ENCODE data around the gene TENT5C.

TENT5C gene

GRCh38 chr1:117573386-117574023, 32.3 kb upstream of the TENT5C start:
- DNase-seq: no peak

GRCh38 chr1:117574161-117574835, 31.6 kb upstream of the TENT5C start:
- DNase-seq: no peak

- no peak for DNase-seq
Observed at GRCh38 chr1:117575586-117576225, 30.1 kb upstream of the TENT5C start.

- no peak for DNase-seq
Observed at GRCh38 chr1:117576236-117576635, 29.6 kb upstream of the TENT5C start.

- no peak for DNase-seq
Observed at GRCh38 chr1:117577191-117577885, 28.5 kb upstream of the TENT5C start.

- no peak for DNase-seq
Observed at GRCh38 chr1:117578466-117578865, 27.4 kb upstream of the TENT5C start.

- DNase-seq: no peak
Observed at GRCh38 chr1:117579221-117579906, 26.5 kb upstream of the TENT5C start.

GRCh38 chr1:117580436-117580835, 25.4 kb upstream of the TENT5C start:
- DNase-seq: no peak

GRCh38 chr1:117580882-117581281, 25.0 kb upstream of the TENT5C start:
- no peak for DNase-seq

- DNase-seq: no peak
Observed at GRCh38 chr1:117581391-117581943, 24.4 kb upstream of the TENT5C start.

GRCh38 chr1:117582451-117582850, 23.4 kb upstream of the TENT5C start:
- DNase-seq: peak in 2 of 56 donors; percentile 7 to 8

GRCh38 chr1:117583247-117583646, 22.6 kb upstream of the TENT5C start:
- no peak for DNase-seq

- DNase-seq: no peak
Observed at GRCh38 chr1:117584181-117584580, 21.7 kb upstream of the TENT5C start.

- no peak for DNase-seq
Observed at GRCh38 chr1:117585086-117585485, 20.8 kb upstream of the TENT5C start.

GRCh38 chr1:117586337-117586736, 19.5 kb upstream of the TENT5C start:
- no peak for DNase-seq

GRCh38 chr1:117586747-117587498, 18.9 kb upstream of the TENT5C start:
- no peak for DNase-seq

GRCh38 chr1:117587499-117588356, 18.1 kb upstream of the TENT5C start:
- DNase-seq: no peak

- DNase-seq: no peak
Observed at GRCh38 chr1:117589544-117589943, 16.3 kb upstream of the TENT5C start.

- no peak for DNase-seq
Observed at GRCh38 chr1:117590273-117590925, 15.4 kb upstream of the TENT5C start.

Measured in amygdala (tissue), 56 donors.